ENCODE results near the gene SYNGAP1. TPM values are rescaled to one million over a fixed set of nuclear protein-coding genes. Genes with fewer than 3 reads are reported as not detected.

Gene SYNGAP1
- total and polyA plus RNA-seq, 2 of the 4 experiments (the other 2 are of a cell fraction): 1.4 to 17.0 TPM

DNA sequence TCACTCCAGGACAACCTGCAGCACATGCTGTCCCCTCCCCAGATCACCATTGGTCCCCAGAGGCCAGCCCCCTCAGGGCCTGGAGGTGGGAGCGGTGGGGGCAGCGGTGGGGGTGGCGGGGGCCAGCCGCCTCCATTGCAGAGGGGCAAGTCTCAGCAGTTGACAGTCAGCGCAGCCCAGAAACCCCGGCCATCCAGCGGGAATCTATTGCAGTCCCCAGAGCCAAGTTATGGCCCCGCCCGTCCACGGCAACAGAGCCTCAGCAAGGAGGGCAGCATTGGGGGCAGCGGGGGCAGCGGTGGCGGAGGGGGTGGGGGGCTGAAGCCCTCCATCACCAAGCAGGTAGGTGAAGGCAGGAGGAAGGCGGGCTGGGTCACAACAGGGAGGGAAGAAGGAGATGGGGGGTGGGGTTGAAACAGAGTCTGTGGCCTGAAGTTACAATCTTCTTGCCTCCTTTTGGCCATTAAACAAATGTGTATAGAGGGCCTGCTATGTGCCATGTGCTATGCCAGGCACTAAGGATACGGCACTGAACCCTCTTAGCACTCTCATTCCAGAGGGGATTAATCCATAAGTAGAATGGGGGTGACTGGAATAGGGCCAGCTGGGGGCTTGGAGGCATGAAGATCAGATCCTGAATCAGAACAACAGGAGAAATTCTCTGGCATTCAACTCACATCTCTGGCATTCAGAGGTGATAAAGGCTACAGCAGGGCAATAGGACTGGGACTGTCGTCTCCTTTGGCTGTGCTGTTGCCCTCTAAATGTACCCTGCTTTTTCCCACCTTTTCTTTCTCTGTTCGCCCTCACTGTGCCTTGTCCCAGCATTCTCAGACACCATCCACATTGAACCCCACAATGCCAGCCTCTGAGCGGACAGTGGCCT, 24.0 kb downstream of the SYNGAP1 start:
- Histone ChIP-seq H2AFZ (replicated peaks; ENCODE audit: low read length, poor library complexity) (no peak overlapping the region), H4K91ac (ENCODE audit: insufficient read depth, low read depth, low read length) (no peak overlapping the region), H3K4ac (ENCODE audit: low read depth, low read length) (no peak overlapping the region), H2AK5ac (ENCODE audit: low read depth, low read length) (no peak overlapping the region), H3K79me1 (ENCODE audit: low read depth in 1 of 2, low read length in 2 of 2) (peaks cover under 1 to 2% of the 10 kb centered on the region in 2 experiments; a peak in 2 of 4 replicates), H2BK120ac (ENCODE audit: low read depth, low read length) (no peak overlapping the region), H2BK20ac (ENCODE audit: low read depth, low read length) (no peak overlapping the region), H2BK5ac (ENCODE audit: low read depth, low read length, poor library complexity, severe bottlenecking) (no peak overlapping the region), H3K4me3 (ENCODE audit: insufficient read depth, low read depth, low read length) (no peak overlapping the region), H3K4me2 (ENCODE audit: low read depth, low read length) (no peak overlapping the region), H3K4me1 (ENCODE audit: control insufficient read depth, insufficient read depth, low read length) (no peaks in the 10 kb centered on the region), H3K36me3 (ENCODE audit: control insufficient read depth, insufficient read depth, low read length) (peaks cover 73% of the 10 kb centered on the region), H4K5ac (ENCODE audit: low read depth, low read length) (no peak overlapping the region), H3K56ac (ENCODE audit: extremely low read depth, insufficient read depth, low read length) (no peak overlapping the region), H3K18ac (ENCODE audit: low read depth, low read length) (no peak overlapping the region), H3K27me3 (ENCODE audit: control insufficient read depth, insufficient read depth, low read length) (no peaks in the 10 kb centered on the region), H2AK9ac (replicated peaks; ENCODE audit: low read depth, low read length, poor library complexity) (no peak overlapping the region), H4K20me1 (ENCODE audit: insufficient read depth, low read length) (no peaks in the 10 kb centered on the region; the same call in 1 of the 2 replicates), H3K14ac (replicated peaks; ENCODE audit: low read depth, low read length) (no peak overlapping the region), H3K27ac (ENCODE audit: insufficient read depth, low read length) (no peak overlapping the region), H3K9me3 (ENCODE audit: control insufficient read depth, insufficient read depth, low read length) (no peaks in the 10 kb centered on the region), H2BK15ac (ENCODE audit: low read depth, low read length) (no peak overlapping the region), H3K9ac (ENCODE audit: low read depth, low read length) (no peak overlapping the region), H3K23ac (ENCODE audit: low read depth, low read length) (no peak overlapping the region), H4K8ac (ENCODE audit: low read depth in 2 of 2, low read length in 2 of 2) (no peak overlapping the region), H3K9me1 (ENCODE audit: insufficient read depth, low read length) (no peaks in the 10 kb centered on the region; the same call in 1 of the 2 replicates)
- ChIA-PET CTCF (no interaction called here), POLR2A (ENCODE audit: unreplicated experiment) (no interaction called here)
- ATAC-seq (ENCODE audit: low read depth) (no peak), DNase-seq (no peak)
- dilution Hi-C loops (cut with HindIII; ENCODE audit: low sequenced_read_pairs, unreplicated experiment) (no loop called here), in situ Hi-C loops (cut with MboI; ENCODE audit: low sequenced_read_pairs) (no loop called here), intact Hi-C loops (cut with micrococcal nuclease) (no loop called here)
- WGBS, 2 experiments (ENCODE audit: extremely low coverage in 2 of 2, insufficient read length in 1 of 2): 87% methylated on average over 3 of the region's 18 CpGs; no CpG with 5 or more reads in 1 of the 2 experiments
- no TSS peak for BruUV-seq (replicated peaks)
- TF ChIP-seq, protein P1, sequence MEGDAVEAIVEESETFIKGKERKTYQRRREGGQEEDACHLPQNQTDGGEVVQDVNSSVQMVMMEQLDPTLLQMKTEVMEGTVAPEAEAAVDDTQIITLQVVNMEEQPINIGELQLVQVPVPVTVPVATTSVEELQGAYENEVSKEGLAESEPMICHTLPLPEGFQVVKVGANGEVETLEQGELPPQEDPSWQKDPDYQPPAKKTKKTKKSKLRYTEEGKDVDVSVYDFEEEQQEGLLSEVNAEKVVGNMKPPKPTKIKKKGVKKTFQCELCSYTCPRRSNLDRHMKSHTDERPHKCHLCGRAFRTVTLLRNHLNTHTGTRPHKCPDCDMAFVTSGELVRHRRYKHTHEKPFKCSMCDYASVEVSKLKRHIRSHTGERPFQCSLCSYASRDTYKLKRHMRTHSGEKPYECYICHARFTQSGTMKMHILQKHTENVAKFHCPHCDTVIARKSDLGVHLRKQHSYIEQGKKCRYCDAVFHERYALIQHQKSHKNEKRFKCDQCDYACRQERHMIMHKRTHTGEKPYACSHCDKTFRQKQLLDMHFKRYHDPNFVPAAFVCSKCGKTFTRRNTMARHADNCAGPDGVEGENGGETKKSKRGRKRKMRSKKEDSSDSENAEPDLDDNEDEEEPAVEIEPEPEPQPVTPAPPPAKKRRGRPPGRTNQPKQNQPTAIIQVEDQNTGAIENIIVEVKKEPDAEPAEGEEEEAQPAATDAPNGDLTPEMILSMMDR (conservative IDR thresholded peaks at IDR 0.05; ENCODE audit: low read depth, low read length): no peak
- TF ChIP-seq POLR2A (IDR thresholded peaks at IDR 0.05; ENCODE audit: low read depth, low read length): no peak
- TF ChIP-seq MXI1 (IDR thresholded peaks at IDR 0.05; ENCODE audit: borderline replicate concordance, low read depth, low read length): no peak
- TF ChIP-seq MAFK (IDR thresholded peaks at IDR 0.05; ENCODE audit: low read depth, low read length): no peak
- TF ChIP-seq SMC3 (IDR thresholded peaks at IDR 0.05; ENCODE audit: low read depth, low read length): no peak
- TF ChIP-seq, protein P2, sequence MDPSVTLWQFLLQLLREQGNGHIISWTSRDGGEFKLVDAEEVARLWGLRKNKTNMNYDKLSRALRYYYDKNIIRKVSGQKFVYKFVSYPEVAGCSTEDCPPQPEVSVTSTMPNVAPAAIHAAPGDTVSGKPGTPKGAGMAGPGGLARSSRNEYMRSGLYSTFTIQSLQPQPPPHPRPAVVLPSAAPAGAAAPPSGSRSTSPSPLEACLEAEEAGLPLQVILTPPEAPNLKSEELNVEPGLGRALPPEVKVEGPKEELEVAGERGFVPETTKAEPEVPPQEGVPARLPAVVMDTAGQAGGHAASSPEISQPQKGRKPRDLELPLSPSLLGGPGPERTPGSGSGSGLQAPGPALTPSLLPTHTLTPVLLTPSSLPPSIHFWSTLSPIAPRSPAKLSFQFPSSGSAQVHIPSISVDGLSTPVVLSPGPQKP (IDR thresholded peaks at IDR 0.05; ENCODE audit: borderline replicate concordance, low read depth, low read length): no peak
- TF ChIP-seq RCOR1 (IDR thresholded peaks at IDR 0.05; ENCODE audit: insufficient replicate concordance, low read length): no peak
- TF ChIP-seq FOS (IDR thresholded peaks at IDR 0.05; ENCODE audit: low read depth, low read length): no peak
- TF ChIP-seq, protein P3, sequence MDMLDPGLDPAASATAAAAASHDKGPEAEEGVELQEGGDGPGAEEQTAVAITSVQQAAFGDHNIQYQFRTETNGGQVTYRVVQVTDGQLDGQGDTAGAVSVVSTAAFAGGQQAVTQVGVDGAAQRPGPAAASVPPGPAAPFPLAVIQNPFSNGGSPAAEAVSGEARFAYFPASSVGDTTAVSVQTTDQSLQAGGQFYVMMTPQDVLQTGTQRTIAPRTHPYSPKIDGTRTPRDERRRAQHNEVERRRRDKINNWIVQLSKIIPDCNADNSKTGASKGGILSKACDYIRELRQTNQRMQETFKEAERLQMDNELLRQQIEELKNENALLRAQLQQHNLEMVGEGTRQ (IDR thresholded peaks at IDR 0.05; ENCODE audit: low read depth, low read length): no peak
- TF ChIP-seq CEBPB (IDR thresholded peaks at IDR 0.05; ENCODE audit: low read depth, low read length): no peak
- TF ChIP-seq NFE2L2 (IDR thresholded peaks at IDR 0.05; ENCODE audit: low read depth, low read length): no peak
- no peak for TF ChIP-seq RFX5 (IDR thresholded peaks at IDR 0.05; ENCODE audit: low read depth, low read length)
- no peak for TF ChIP-seq RAD21 (IDR thresholded peaks at IDR 0.05; ENCODE audit: low read length)
- no peak for TF ChIP-seq BHLHE40 (IDR thresholded peaks at IDR 0.05; ENCODE audit: low read depth, low read length)
- TF ChIP-seq MAZ (IDR thresholded peaks at IDR 0.05; ENCODE audit: borderline replicate concordance, low read depth, low read length): no peak
